HepG2 (cell line): ENCODE data around the gene COX4I2. TPM values are rescaled to one million over a fixed set of nuclear protein-coding genes. Genes with fewer than 3 reads are reported as not detected.

ENCODE experiments used
- AHR ChIP-seq: IDR thresholded peaks from 2 replicates; pipeline ENCODE4 v1.6.1; 2018; ENCODE audit warnings: missing genetic modification reagents, missing compliant biosample characterization
- ELF3 ChIP-seq: IDR thresholded peaks from 2 replicates; pipeline ENCODE4 v1.6.1; 2016; ENCODE audit warnings: missing genetic modification reagents, missing compliant biosample characterization
- ETV6 ChIP-seq: sonication (generic); formaldehyde crosslinking; conservative IDR thresholded peaks from 2 replicates; pipeline ENCODE4 v1.4.0; 2020; ENCODE audit warnings: missing genetic modification reagents
- GATA4 ChIP-seq: sonication (generic); IDR thresholded peaks from 2 replicates; pipeline ENCODE4 v1.6.1; 2016; ENCODE audit warnings: antibody characterized with exemption, low read depth, borderline replicate concordance
- ISL2 ChIP-seq: sonication (generic); formaldehyde crosslinking; IDR thresholded peaks from 2 replicates; pipeline ENCODE4 v1.5.0; 2020; ENCODE audit warnings: missing genetic modification reagents
- JDP2 ChIP-seq: sonication (generic); formaldehyde crosslinking; IDR thresholded peaks from 2 replicates; pipeline ENCODE4 v1.8.1; 2022; ENCODE audit warnings: missing genetic modification reagents, borderline replicate concordance
- MEIS1 ChIP-seq: sonication (generic); formaldehyde crosslinking; IDR thresholded peaks from 2 replicates; pipeline ENCODE4 v1.9.0; 2021; ENCODE audit warnings: mild to moderate bottlenecking, missing genetic modification reagents, moderate library complexity, borderline replicate concordance
- MTF2 ChIP-seq: sonication (generic); formaldehyde crosslinking; IDR thresholded peaks from 2 replicates; pipeline ENCODE4 v1.5.0; 2020; ENCODE audit warnings: missing genetic modification reagents, borderline replicate concordance
- PAWR ChIP-seq: sonication (generic); formaldehyde crosslinking; IDR thresholded peaks from 2 replicates; pipeline ENCODE4 v1.4.0; 2020; ENCODE audit warnings: missing genetic modification reagents, mild to moderate bottlenecking, borderline replicate concordance
- SIX1 ChIP-seq: sonication (generic); formaldehyde crosslinking; IDR thresholded peaks from 2 replicates; pipeline ENCODE4 v1.4.0; 2020; ENCODE audit warnings: missing genetic modification reagents, borderline replicate concordance
- SMC3 ChIP-seq: IDR thresholded peaks from 2 replicates; pipeline ENCODE4 v1.6.1; 2011; ENCODE audit warnings: low read length, improper control_type of control experiment
- TGIF2 ChIP-seq: IDR thresholded peaks from 2 replicates; pipeline ENCODE4 v1.6.1; 2016; ENCODE audit warnings: control low read depth, missing compliant biosample characterization
- ZFP62 ChIP-seq: sonication (generic); formaldehyde crosslinking; IDR thresholded peaks from 2 replicates; pipeline ENCODE4 v1.4.0; 2020; ENCODE audit warnings: missing genetic modification reagents
- ZNF143 ChIP-seq: sonication (generic); formaldehyde crosslinking; IDR thresholded peaks from 2 replicates; pipeline ENCODE4 v1.4.0; 2020; ENCODE audit warnings: missing genetic modification reagents
- ZNF20 ChIP-seq: sonication (generic); formaldehyde crosslinking; IDR thresholded peaks from 2 replicates; pipeline ENCODE4 v1.4.0; 2020; ENCODE audit warnings: mild to moderate bottlenecking, moderate library complexity, missing genetic modification reagents
- ZNF652 ChIP-seq: IDR thresholded peaks from 2 replicates; pipeline ENCODE4 v1.6.1; 2016; ENCODE audit warnings: low read depth, borderline replicate concordance
- ZNF878 ChIP-seq: sonication (generic); formaldehyde crosslinking; IDR thresholded peaks from 2 replicates; pipeline ENCODE4 v1.8.1; 2023; ENCODE audit warnings: mild to moderate bottlenecking, missing genetic modification reagents, moderate library complexity
- polyA plus RNA-seq, 8 experiments: library from polyadenylated mRNA; depleted of rRNA in 3 of 8; stranded (reverse) in 7 of 8; unstranded in 1 of 8; fragments of >200 nt; fragmentation: Illumina TruSeq in 4 of 8; extraction: Trizol in 4 of 8; gene quantifications; 2 replicates each; pipeline versions ENCODE4 v1.2.1 to v1.2.3, GENCODE V29; 2011 to 2016; ENCODE audit warnings: low read depth in 4 of 8, missing spikeins in 1 of 8, mixed read lengths in 1 of 8; ENCODE audit not compliant: insufficient read depth in 1 of 8
- total RNA-seq, 5 experiments: library from RNA; depleted of rRNA; stranded (reverse); fragments of >200 nt; fragmentation: Illumina TruSeq; extraction: Trizol; gene quantifications; 2 replicates each; pipeline ENCODE4 v1.2.3, GENCODE V29; 2016; ENCODE audit warnings: low read depth in 1 of 5
- TF ChIP-seq, protein P1 (sequence below): sonication (generic); formaldehyde crosslinking; IDR thresholded peaks from 2 replicates; pipeline ENCODE4 v1.4.0; 2020; ENCODE audit warnings: missing genetic modification reagents
- TF ChIP-seq, protein P2 (sequence below): sonication (generic); formaldehyde crosslinking; IDR thresholded peaks from 2 replicates; pipeline ENCODE4 v1.4.0; 2020; ENCODE audit warnings: missing genetic modification reagents, borderline replicate concordance
- TF ChIP-seq, protein P3 (sequence below): sonication (generic); formaldehyde crosslinking; conservative IDR thresholded peaks from 2 replicates; pipeline ENCODE4 v1.8.0; 2022; ENCODE audit warnings: mild to moderate bottlenecking, moderate library complexity, missing genetic modification reagents

COX4I2 gene
- total and polyA plus RNA-seq, 2 of the 13 experiments (the other 11 are each of a cell fraction or from before 2014, with no cell fraction given): 1.1 TPM; not detected in 1

DNA sequence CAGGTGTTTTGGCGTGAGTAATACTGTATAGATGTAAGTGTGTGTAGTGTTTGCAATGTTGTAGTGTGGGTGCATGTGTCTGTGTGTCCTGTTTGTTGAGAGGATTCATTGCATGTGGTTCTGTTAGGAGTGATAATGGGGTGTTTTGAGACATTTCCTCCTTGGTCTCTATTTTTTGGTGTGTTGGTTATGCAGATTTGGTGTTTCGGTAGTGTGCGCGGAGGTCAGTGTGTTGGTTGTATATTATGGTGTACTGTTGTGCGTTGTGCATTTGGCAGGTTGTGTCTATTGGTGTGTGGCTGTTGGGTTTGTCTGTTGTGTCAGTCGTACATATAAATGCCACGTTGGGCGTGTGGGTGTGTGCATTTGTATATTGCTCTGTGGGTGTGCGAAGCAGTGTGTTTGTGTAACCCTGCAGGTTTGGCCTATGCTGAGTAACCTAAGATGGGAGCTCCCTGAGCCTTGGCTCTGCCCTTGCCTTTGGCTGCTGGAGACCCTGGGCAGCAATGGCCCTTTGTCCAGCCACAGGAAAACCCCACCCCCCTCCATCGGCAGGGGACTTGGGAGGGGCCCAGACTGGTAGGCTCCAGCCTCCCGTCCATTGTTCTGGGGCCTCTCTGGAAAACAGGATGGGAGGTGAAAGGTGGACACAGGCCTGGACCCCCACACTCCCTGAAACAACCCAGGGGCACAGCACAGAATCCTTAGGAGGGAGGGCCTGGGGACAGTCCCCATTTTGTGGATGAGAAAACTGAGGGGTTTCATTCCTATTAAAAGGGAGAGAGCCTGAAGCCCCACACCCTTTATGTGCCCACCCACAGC, 42.9 kb upstream of the COX4I2 start (continued):
- TF ChIP-seq JDP2 (CRISPR knock-in tag): no peak
- peak; percentile 48; the same call in 1 of the 2 replicates for TF ChIP-seq TGIF2 (CRISPR knock-in tag)
- no peak for TF ChIP-seq PAWR (CRISPR knock-in tag)
- TF ChIP-seq GATA4: peak; percentile 77; the same call in 1 of the 2 replicates
- TF ChIP-seq ISL2 (CRISPR knock-in tag): no peak
- TF ChIP-seq, protein P1, sequence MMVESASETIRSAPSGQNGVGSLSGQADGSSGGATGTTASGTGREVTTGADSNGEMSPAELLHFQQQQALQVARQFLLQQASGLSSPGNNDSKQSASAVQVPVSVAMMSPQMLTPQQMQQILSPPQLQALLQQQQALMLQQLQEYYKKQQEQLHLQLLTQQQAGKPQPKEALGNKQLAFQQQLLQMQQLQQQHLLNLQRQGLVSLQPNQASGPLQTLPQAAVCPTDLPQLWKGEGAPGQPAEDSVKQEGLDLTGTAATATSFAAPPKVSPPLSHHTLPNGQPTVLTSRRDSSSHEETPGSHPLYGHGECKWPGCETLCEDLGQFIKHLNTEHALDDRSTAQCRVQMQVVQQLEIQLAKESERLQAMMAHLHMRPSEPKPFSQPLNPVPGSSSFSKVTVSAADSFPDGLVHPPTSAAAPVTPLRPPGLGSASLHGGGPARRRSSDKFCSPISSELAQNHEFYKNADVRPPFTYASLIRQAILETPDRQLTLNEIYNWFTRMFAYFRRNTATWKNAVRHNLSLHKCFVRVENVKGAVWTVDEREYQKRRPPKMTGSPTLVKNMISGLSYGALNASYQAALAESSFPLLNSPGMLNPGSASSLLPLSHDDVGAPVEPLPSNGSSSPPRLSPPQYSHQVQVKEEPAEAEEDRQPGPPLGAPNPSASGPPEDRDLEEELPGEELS: peak; percentile 80
- no peak; the same call in 1 of the 2 replicates for TF ChIP-seq ZNF20
- TF ChIP-seq ZNF652 (CRISPR knock-in tag): no peak; the same call in 1 of the 2 replicates
- TF ChIP-seq ZNF143 (CRISPR knock-in tag): peak; percentile 40; the same call in 1 of the 2 replicates
- TF ChIP-seq, protein P2, sequence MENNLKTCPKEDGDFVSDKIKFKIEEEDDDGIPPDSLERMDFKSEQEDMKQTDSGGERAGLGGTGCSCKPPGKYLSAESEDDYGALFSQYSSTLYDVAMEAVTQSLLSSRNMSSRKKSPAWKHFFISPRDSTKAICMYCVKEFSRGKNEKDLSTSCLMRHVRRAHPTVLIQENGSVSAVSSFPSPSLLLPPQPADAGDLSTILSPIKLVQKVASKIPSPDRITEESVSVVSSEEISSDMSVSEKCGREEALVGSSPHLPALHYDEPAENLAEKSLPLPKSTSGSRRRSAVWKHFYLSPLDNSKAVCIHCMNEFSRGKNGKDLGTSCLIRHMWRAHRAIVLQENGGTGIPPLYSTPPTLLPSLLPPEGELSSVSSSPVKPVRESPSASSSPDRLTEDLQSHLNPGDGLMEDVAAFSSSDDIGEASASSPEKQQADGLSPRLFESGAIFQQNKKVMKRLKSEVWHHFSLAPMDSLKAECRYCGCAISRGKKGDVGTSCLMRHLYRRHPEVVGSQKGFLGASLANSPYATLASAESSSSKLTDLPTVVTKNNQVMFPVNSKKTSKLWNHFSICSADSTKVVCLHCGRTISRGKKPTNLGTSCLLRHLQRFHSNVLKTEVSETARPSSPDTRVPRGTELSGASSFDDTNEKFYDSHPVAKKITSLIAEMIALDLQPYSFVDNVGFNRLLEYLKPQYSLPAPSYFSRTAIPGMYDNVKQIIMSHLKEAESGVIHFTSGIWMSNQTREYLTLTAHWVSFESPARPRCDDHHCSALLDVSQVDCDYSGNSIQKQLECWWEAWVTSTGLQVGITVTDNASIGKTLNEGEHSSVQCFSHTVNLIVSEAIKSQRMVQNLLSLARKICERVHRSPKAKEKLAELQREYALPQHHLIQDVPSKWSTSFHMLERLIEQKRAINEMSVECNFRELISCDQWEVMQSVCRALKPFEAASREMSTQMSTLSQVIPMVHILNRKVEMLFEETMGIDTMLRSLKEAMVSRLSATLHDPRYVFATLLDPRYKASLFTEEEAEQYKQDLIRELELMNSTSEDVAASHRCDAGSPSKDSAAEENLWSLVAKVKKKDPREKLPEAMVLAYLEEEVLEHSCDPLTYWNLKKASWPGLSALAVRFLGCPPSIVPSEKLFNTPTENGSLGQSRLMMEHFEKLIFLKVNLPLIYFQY: no peak
- TF ChIP-seq SMC3: no peak
- TF ChIP-seq, protein P3, sequence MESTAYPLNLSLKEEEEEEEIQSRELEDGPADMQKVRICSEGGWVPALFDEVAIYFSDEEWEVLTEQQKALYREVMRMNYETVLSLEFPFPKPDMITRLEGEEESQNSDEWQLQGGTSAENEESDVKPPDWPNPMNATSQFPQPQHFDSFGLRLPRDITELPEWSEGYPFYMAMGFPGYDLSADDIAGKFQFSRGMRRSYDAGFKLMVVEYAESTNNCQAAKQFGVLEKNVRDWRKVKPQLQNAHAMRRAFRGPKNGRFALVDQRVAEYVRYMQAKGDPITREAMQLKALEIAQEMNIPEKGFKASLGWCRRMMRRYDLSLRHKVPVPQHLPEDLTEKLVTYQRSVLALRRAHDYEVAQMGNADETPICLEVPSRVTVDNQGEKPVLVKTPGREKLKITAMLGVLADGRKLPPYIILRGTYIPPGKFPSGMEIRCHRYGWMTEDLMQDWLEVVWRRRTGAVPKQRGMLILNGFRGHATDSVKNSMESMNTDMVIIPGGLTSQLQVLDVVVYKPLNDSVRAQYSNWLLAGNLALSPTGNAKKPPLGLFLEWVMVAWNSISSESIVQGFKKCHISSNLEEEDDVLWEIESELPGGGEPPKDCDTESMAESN (CRISPR knock-in tag): no peak
- no peak for TF ChIP-seq ETV6 (CRISPR knock-in tag)
- TF ChIP-seq MEIS1 (CRISPR knock-in tag): 0 out of 2 replicates have a peak, but pooled peaks have one; percentile 24
- peak; percentile 38; the same call in 1 of the 2 replicates for TF ChIP-seq SIX1
- peak; percentile 62 for TF ChIP-seq ZNF878 (CRISPR knock-in tag)
- peak; percentile 51; the same call in 1 of the 2 replicates for TF ChIP-seq ELF3 (CRISPR knock-in tag)
- TF ChIP-seq AHR (CRISPR knock-in tag): peak; percentile 88; the same call in 1 of the 2 replicates
- TF ChIP-seq MTF2 (CRISPR knock-in tag): peak; percentile 35; the same call in 1 of the 2 replicates
- TF ChIP-seq ZFP62 (CRISPR knock-in tag): no peak
